ENCODE measurements around the gene VAV3. TPM values are rescaled to one million over a fixed set of nuclear protein-coding genes. Genes with fewer than 3 reads are reported as not detected.

VAV3 gene
- polyA plus RNA-seq, 3 donors: 5.4 to 9.2 (median 9.0) TPM

DNA sequence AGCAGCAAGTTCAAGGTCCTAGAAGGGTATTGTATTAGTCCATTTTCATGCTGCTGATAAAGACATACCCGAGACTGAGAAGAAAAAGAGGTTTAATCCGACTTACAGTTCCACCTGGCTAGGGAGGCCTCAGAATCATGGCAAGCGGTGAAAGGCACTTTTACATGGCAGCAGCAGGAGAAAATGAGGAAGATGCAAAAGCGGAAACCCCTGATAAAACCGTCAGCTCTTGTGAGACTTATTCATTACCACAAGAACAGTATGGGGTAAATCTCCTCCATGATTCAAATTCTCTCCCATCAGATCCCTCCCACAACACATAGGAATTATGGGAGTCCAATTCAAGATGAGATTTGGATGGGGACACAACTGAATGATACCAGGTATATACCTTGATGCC lies 414.6 kb downstream of the VAV3 start:
- no peaks in the 10 kb centered on the region for H3K36me3 ChIP-seq (replicated peaks in 1 of 2; ENCODE audit: control insufficient read depth in 1 of 2, insufficient read depth in 2 of 2, low read length in 2 of 2)
- no peaks in the 10 kb centered on the region for H3K4me1 Mint-ChIP-seq
- H3K4me3 Mint-ChIP-seq: no peak overlapping the region
- no peak overlapping the region for H3K9ac ChIP-seq (ENCODE audit: insufficient read depth, low read length, poor library complexity, severe bottlenecking)
- H3K27me3 ChIP-seq (ENCODE audit: control insufficient read depth in 2 of 2, insufficient read depth in 2 of 2, low read length in 2 of 2): no peaks in the 10 kb centered on the region
- H3K4me1 ChIP-seq (ENCODE audit: control insufficient read depth in 1 of 2, insufficient read depth in 2 of 2, low read length in 2 of 2): no peaks in the 10 kb centered on the region
- no peak overlapping the region for H3K27ac ChIP-seq (ENCODE audit: low read depth in 1 of 2, low read length in 2 of 2)
- H3K4me3 ChIP-seq (replicated peaks in 1 of 3; ENCODE audit: low read depth in 2 of 3, low read length in 3 of 3): no peak overlapping the region
- H3K9me3 ChIP-seq (replicated peaks in 1 of 2; ENCODE audit: control insufficient read depth in 1 of 2, insufficient read depth in 1 of 2, low read length in 2 of 2): no peaks in the 10 kb centered on the region
- 100% methylated on average over 3 of the region's 5 CpGs for WGBS (ENCODE audit: insufficient coverage)
- H3K9me3 Mint-ChIP-seq: peaks cover 0 to 2% (median 0%) of the 10 kb centered on the region in 7 donors
- no peak for DNase-seq
- no peaks in the 10 kb centered on the region for H3K36me3 Mint-ChIP-seq
- H3K27me3 Mint-ChIP-seq (ENCODE audit: low read depth in 3 of 3): no peaks in the 10 kb centered on the region
- no peaks in the 10 kb centered on the region for H4K20me1 ChIP-seq (ENCODE audit: insufficient read depth, low read length)
- no peaks in the 10 kb centered on the region for H3K79me2 ChIP-seq (ENCODE audit: insufficient read depth, low read length)
- TF ChIP-seq, protein P1, sequence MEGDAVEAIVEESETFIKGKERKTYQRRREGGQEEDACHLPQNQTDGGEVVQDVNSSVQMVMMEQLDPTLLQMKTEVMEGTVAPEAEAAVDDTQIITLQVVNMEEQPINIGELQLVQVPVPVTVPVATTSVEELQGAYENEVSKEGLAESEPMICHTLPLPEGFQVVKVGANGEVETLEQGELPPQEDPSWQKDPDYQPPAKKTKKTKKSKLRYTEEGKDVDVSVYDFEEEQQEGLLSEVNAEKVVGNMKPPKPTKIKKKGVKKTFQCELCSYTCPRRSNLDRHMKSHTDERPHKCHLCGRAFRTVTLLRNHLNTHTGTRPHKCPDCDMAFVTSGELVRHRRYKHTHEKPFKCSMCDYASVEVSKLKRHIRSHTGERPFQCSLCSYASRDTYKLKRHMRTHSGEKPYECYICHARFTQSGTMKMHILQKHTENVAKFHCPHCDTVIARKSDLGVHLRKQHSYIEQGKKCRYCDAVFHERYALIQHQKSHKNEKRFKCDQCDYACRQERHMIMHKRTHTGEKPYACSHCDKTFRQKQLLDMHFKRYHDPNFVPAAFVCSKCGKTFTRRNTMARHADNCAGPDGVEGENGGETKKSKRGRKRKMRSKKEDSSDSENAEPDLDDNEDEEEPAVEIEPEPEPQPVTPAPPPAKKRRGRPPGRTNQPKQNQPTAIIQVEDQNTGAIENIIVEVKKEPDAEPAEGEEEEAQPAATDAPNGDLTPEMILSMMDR (IDR thresholded peaks at IDR 0.05): no peak
- no peak overlapping the region for H3K4me2 ChIP-seq (replicated peaks; ENCODE audit: extremely low read depth, low read length, poor library complexity, severe bottlenecking)
- no peak overlapping the region for H3K27ac Mint-ChIP-seq
- H2AFZ ChIP-seq (ENCODE audit: insufficient read depth, low read depth, low read length, poor library complexity, severe bottlenecking): no peak overlapping the region
- intact Hi-C loops (cut with micrococcal nuclease): no loop called here

DNA sequence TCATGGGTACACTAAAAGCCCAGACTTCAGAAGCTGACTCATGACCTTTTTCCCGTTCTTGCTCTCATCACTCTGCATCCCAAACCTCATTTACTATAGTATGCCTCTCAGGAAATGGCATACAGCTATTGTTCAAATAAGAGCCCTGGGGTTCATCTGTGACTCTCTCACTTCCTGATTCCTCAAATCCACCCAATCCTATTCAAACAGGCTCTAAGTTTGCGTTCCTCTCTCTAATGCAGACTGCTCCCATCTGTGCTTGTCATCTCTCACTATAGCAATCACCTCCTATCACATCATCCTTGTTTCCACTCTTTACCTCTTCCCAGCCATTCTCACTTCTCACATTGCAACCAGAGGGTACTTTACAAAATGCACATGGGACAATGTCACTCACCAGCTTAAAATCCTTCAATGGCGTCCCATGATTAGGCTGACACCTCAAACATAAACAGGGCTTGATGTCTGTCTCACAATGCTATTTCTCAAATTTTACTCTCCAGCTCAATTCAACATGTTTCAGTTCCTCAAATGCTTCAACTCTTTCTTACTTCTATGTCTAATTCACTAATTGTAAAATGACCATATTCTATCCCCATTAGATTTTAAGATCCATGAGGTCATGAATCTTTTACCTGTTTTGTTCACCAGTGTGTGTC lies 415.7 kb downstream of the VAV3 start:
- H4K20me1 ChIP-seq (ENCODE audit: insufficient read depth, low read length): no peaks in the 10 kb centered on the region
- no peaks in the 10 kb centered on the region for H3K4me1 Mint-ChIP-seq
- WGBS (ENCODE audit: insufficient coverage): 71% methylated on average over 3 of the region's 3 CpGs

More for the DNA sequence above, 415.7 kb downstream of the VAV3 start:
- H3K27me3 Mint-ChIP-seq (ENCODE audit: low read depth in 3 of 3): no peaks in the 10 kb centered on the region
- Histone ChIP-seq H3K27me3 (ENCODE audit: control insufficient read depth in 2 of 2, insufficient read depth in 2 of 2, low read length in 2 of 2) (no peaks in the 10 kb centered on the region), H3K4me2 (replicated peaks; ENCODE audit: extremely low read depth, low read length, poor library complexity, severe bottlenecking) (no peak overlapping the region), H2AFZ (ENCODE audit: insufficient read depth, low read depth, low read length, poor library complexity, severe bottlenecking) (no peak overlapping the region), H3K9me3 (replicated peaks in 1 of 2; ENCODE audit: control insufficient read depth in 1 of 2, insufficient read depth in 1 of 2, low read length in 2 of 2) (no peaks in the 10 kb centered on the region), H3K9ac (ENCODE audit: insufficient read depth, low read length, poor library complexity, severe bottlenecking) (no peak overlapping the region), H3K79me2 (ENCODE audit: insufficient read depth, low read length) (no peaks in the 10 kb centered on the region), H3K27ac (ENCODE audit: low read depth in 1 of 2, low read length in 2 of 2) (no peak overlapping the region), H3K36me3 (replicated peaks in 1 of 2; ENCODE audit: control insufficient read depth in 1 of 2, insufficient read depth in 2 of 2, low read length in 2 of 2) (no peaks in the 10 kb centered on the region), H3K4me1 (ENCODE audit: control insufficient read depth in 1 of 2, insufficient read depth in 2 of 2, low read length in 2 of 2) (no peaks in the 10 kb centered on the region), H3K4me3 (replicated peaks in 1 of 3; ENCODE audit: low read depth in 2 of 3, low read length in 3 of 3) (no peak overlapping the region)
- no peak overlapping the region for H3K4me3 Mint-ChIP-seq
- intact Hi-C loops (cut with micrococcal nuclease): loop anchor here in 1 of 2 donors (10.0 kb wide), 1 partner anchor 56 kb away; no protein-coding TSS in a partner anchor
- TF ChIP-seq, protein P1 (IDR thresholded peaks at IDR 0.05): no peak
- no peaks in the 10 kb centered on the region for H3K36me3 Mint-ChIP-seq
- no peak overlapping the region for H3K27ac Mint-ChIP-seq
- DNase-seq: no peak
- H3K9me3 Mint-ChIP-seq: no peaks in the 10 kb centered on the region

All from CD14-positive monocyte (primary cell).